AG04450 (cell line): ENCODE results near the gene MSL1. TPM values are rescaled to one million over a fixed set of nuclear protein-coding genes. Genes with fewer than 3 reads are reported as not detected.
A peak's percentile ranks its signal among the peaks of the same experiment; 100 is the strongest.

ENCODE experiments used
- CTCF ChIA-PET: fragments of 300-600, 350-600 bp; formaldehyde crosslinking; extraction: SDS; loops from one replicate; lab custom pipeline; 2022; ENCODE audit warnings: antibody characterized with exemption, inconsistent platforms; lab: Charles Lee
- POLR2A ChIA-PET: fragments of 350-600 bp; formaldehyde crosslinking; extraction: SDS; loops from one replicate; lab custom pipeline; 2021; ENCODE audit warnings: antibody characterized with exemption, inconsistent platforms; lab: Yijun Ruan, JAX
- DNase-seq: peaks from one replicate; pipeline ENCODE4 v3.0.0-alpha.2; 2011; ENCODE audit warnings: low read depth, low spot score
- H3K27ac ChIP-seq: one replicate; pipeline ENCODE4 v1.5.1; 2012; ENCODE audit warnings: low read depth, low read length, control low read depth
- H3K27me3 ChIP-seq: one replicate; pipeline ENCODE4 v1.6.0; 2012; ENCODE audit warnings: low read length; ENCODE audit not compliant: control insufficient read depth, insufficient read depth
- H3K4me3 ChIP-seq: 2 replicates; pipeline ENCODE4 v1.5.1; 2011; ENCODE audit warnings: mild to moderate bottlenecking, low read depth, low read length, control low read depth
- H3K9me3 ChIP-seq: 2 replicates; pipeline ENCODE4 v1.5.1; 2012; ENCODE audit warnings: low read length; ENCODE audit not compliant: control insufficient read depth, insufficient read depth
- polyA plus RNA-seq: library from polyadenylated mRNA; depleted of rRNA; stranded (reverse); fragments of >200 nt; gene quantifications from 2 replicates; pipeline ENCODE4 v1.2.3, GENCODE V29; 2011
- TF ChIP-seq, protein P1 (sequence below): IDR thresholded peaks from 2 replicates; pipeline ENCODE4 v1.5.1; 2011; ENCODE audit warnings: low read depth, low read length, control low read depth, inconsistent platforms

The MSL1 gene
- polyA plus RNA-seq, 1 experiment, result 92.2 TPM

DNA sequence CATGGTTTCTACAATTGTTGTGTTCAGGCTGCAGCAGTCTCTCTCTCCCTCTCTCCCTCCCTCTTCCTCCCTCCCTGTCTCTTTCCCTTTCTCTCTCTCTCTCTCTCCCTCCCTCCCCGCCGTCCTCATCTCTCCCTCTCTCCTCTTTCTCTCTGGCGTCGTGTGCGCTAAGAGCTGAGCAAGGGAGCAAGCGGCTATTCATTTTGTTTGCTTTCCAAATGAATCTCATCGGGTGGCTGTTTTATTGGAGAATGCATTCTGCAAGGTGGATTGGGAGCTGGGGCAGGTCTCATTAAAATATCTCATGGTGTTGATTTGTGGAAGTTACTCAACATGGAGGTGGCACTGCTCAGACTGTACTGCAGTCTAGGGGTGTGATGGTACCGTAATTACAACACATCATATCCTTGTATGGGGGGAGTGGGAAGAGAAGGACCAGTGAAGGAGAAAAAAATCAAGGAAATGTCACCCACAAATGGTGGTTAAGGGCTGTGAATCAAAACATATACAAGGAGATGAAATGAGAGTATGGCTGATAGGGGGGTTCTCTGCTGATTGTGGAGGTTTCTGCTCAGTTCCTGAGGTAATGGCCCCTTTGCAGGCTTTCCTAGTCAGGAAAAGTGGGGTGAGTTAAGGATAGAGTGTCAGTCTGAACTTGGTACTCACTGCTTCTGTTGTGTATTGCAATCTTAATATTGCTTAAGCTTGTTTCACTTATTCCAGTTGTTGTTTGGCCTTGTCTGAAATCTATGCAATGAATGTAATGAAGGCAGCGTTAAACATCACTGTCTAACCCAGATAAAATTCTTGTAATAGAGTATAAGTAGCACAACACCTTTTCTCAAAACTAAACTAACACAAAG lies 2.7 kb downstream of the MSL1 start:
- H3K4me3 ChIP-seq, result peak overlapping the region; percentile 97
- DNase-seq, result no peak
- H3K27me3 ChIP-seq, result no peaks in the 10 kb centered on the region
- ChIA-PET POLR2A (interaction anchor here (0.7 to 5.4 kb wide), 5 partner anchors 12 to 89 kb away, joined by 3 to 66 read pairs (median 5); partner anchors contain the start of genes CASC3 and NR1D1), CTCF (interaction anchor here (0.6 to 8.1 kb wide), 10 partner anchors 8 to 193 kb away, joined by 3 to 83 read pairs (median 7); partner anchors contain the start of genes CASC3 and WIPF2)
- H3K9me3 ChIP-seq, result no peaks in the 10 kb centered on the region
- TF ChIP-seq, protein P1, sequence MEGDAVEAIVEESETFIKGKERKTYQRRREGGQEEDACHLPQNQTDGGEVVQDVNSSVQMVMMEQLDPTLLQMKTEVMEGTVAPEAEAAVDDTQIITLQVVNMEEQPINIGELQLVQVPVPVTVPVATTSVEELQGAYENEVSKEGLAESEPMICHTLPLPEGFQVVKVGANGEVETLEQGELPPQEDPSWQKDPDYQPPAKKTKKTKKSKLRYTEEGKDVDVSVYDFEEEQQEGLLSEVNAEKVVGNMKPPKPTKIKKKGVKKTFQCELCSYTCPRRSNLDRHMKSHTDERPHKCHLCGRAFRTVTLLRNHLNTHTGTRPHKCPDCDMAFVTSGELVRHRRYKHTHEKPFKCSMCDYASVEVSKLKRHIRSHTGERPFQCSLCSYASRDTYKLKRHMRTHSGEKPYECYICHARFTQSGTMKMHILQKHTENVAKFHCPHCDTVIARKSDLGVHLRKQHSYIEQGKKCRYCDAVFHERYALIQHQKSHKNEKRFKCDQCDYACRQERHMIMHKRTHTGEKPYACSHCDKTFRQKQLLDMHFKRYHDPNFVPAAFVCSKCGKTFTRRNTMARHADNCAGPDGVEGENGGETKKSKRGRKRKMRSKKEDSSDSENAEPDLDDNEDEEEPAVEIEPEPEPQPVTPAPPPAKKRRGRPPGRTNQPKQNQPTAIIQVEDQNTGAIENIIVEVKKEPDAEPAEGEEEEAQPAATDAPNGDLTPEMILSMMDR, result no peak
- H3K27ac ChIP-seq, result peak overlapping the region; percentile 31

DNA sequence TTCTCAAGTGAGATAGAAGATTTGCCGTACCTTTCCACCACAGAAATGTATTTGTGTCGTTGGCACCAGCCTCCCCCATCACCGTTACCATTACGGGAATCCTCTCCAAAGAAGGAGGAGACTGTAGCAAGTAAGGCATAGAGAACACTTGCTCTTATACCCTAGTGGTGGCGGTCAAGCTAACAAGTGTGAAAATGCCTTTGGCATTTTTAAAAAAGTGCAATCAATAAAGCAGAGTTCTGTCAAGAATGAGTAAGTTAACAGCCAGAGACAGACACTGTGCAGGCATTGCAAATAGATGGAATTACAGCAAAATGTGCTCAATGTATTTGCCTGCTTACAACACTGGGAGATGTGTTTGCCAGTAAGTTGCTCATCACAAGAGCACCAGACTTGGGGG lies 7.7 kb downstream of the MSL1 start:
- ChIA-PET CTCF (interaction anchor here (1.5 kb wide), 1 partner anchor 103 kb away, joined by 4 read pairs; no protein-coding TSS in a partner anchor), POLR2A (no interaction called here)
- TF ChIP-seq, protein P1, result no peak
- no peak for DNase-seq
- Histone ChIP-seq H3K9me3 (no peaks in the 10 kb centered on the region), H3K27ac (no peak overlapping the region), H3K27me3 (no peaks in the 10 kb centered on the region), H3K4me3 (no peak overlapping the region)

DNA sequence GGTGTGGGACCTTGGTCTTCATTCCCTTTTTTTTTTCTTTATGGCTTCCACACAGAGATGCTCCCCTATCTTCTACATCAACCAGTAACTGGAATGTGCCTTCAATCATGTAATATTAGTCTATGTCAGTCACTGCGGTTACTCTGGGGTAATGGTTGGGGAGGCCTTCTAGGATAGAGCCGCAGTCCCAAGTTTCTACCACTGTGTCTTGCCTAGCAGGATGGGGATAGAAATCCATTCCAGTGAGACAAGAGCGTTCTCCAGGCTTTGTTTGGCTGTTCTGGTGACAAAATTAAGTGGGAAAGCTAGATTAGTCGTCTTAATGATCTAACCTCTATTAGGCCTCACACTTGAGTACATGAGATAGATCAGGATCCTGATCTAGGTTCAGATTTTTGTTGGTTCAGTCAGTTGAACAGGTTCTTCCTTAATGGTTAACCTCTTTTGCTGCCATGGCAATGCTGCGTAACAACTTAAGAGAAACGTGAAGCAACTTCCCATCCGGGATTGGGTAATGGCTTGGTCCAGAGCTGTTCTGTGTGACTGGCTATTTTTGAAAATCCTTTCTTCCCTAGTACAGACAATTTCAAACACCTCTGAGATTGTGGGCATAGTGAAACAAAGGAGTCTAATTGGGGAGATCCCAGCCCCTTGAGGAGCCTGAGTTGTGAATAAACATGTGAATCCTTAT lies 8.7 kb downstream of the MSL1 start:
- CTCF ChIA-PET, result interaction anchor here (0.7 kb wide), 1 partner anchor 21 kb away, joined by 3 read pairs; no protein-coding TSS in a partner anchor
- H3K4me3 ChIP-seq, result no peak overlapping the region
- no peak for DNase-seq

DNA sequence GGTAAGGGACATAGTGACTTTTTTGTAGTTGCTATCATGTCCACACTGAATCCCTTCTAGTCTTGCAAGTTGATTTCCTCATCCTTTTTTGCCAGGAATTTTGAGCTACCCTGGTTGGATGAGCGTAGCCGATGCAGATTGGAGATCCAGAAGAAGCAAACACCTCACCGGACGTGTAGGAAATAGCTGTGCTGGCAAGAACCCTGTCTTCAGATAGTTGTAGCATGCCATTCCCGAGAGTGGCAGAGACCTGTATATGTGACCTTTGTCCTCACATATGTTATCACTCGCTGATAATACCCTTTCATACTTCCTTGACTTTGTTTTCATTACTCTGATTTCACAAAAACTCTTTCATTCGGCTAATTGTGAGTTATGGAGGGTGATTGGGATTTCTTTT lies 12.4 kb downstream of the MSL1 start:
- Histone ChIP-seq H3K9me3 (no peaks in the 10 kb centered on the region; the same call in 1 of the 2 replicates), H3K4me3 (no peak overlapping the region), H3K27me3 (no peaks in the 10 kb centered on the region), H3K27ac (no peak overlapping the region)
- ChIA-PET CTCF (interaction anchor here (0.5 to 1.0 kb wide), 4 partner anchors 21 to 98 kb away, joined by 3 to 8 read pairs (median 4); no protein-coding TSS in a partner anchor), POLR2A (no interaction called here)
- no peak for DNase-seq
- TF ChIP-seq, protein P1, result no peak

More for the DNA sequence above, 8.7 kb downstream of the MSL1 start:
- POLR2A ChIA-PET, result no interaction called here
- Histone ChIP-seq H3K9me3 (no peaks in the 10 kb centered on the region), H3K27me3 (no peaks in the 10 kb centered on the region), H3K27ac (no peak overlapping the region)
- TF ChIP-seq, protein P1, result no peak
